K562 (cell line): ENCODE results near the gene TIMM50. TPM values are rescaled to one million over a fixed set of nuclear protein-coding genes. Genes with fewer than 3 reads are reported as not detected.
A peak's percentile ranks its signal among the peaks of the same experiment; 100 is the strongest.

Source experiments
- ARID1B ChIP-seq: fragments of 450-650 bp; IDR thresholded peaks from 2 replicates; pipeline ENCODE4 v1.6.1; 2016; ENCODE audit warnings: antibody characterized with exemption, mild to moderate bottlenecking, inconsistent platforms
- CREB3 ChIP-seq: fragments of 450-650 bp; conservative IDR thresholded peaks from 2 replicates; pipeline ENCODE4 v1.6.1; 2016; ENCODE audit warnings: missing genetic modification characterization, low read depth, mild to moderate bottlenecking, missing compliant biosample characterization, moderate library complexity
- ESRRB ChIP-seq: fragments of 250-450 bp; sonication (Bioruptor Pico); IDR thresholded peaks from 2 replicates; pipeline ENCODE4 v1.5.0; 2020; ENCODE audit warnings: mild to moderate bottlenecking, moderate library complexity, borderline replicate concordance
- ETV5 ChIP-seq: sonication (generic); formaldehyde crosslinking; IDR thresholded peaks from 2 replicates; pipeline ENCODE4 v1.4.0; 2020; ENCODE audit warnings: low read depth, mild to moderate bottlenecking, missing genetic modification reagents
- FOXK2 ChIP-seq, 2 experiments: fragments of 450-650 bp; IDR thresholded peaks in 1 of 2; conservative IDR thresholded peaks in 1 of 2; 2 replicates each; pipeline ENCODE4 v1.6.1; 2016; ENCODE audit warnings: low read depth in 2 of 2, mild to moderate bottlenecking in 1 of 2
- HCFC1 ChIP-seq: IDR thresholded peaks from 2 replicates; pipeline ENCODE4 v1.6.1; 2012; ENCODE audit warnings: low read depth, low read length, improper control_type of control experiment
- KAT2B ChIP-seq: IDR thresholded peaks from one replicate; pipeline ENCODE4 v1.6.1; 2012; ENCODE audit warnings: low read depth, mild to moderate bottlenecking, control low read depth, inconsistent platforms, low read length, moderate library complexity
- MBD2 ChIP-seq: sonication (generic); IDR thresholded peaks from 2 replicates; pipeline ENCODE4 v1.6.1; 2016; ENCODE audit warnings: low read depth, borderline replicate concordance
- NR2C1 ChIP-seq, 2 experiments: fragments of 450-650 bp; IDR thresholded peaks; 2 replicates each; pipeline ENCODE4 v1.6.1; 2017; ENCODE audit warnings: mild to moderate bottlenecking in 2 of 2, antibody characterized with exemption in 1 of 2, inconsistent platforms in 1 of 2, missing compliant biosample characterization in 1 of 2, missing genetic modification characterization in 1 of 2
- SRF ChIP-seq, 2 experiments: fragments of 250-450, 450-650 bp in 1 of 2; sonication (Bioruptor Pico) in 1 of 2; sonication (generic) in 1 of 2; formaldehyde crosslinking; IDR thresholded peaks; 2 replicates each; pipeline versions ENCODE4 v1.5.0 to v1.5.1; 2020 to 2022; ENCODE audit warnings: mild to moderate bottlenecking in 1 of 2, missing genetic modification reagents in 1 of 2
- STAT5B ChIP-seq: fragments of 250-450 bp; sonication (Bioruptor Pico); IDR thresholded peaks from 2 replicates; pipeline ENCODE4 v1.8.0; 2021; ENCODE audit warnings: mild to moderate bottlenecking, inconsistent platforms
- TCFL5 ChIP-seq: fragments of 250-450 bp; sonication (Bioruptor Pico); conservative IDR thresholded peaks from 2 replicates; pipeline ENCODE4 v1.6.1; 2021; ENCODE audit warnings: mild to moderate bottlenecking, moderate library complexity, matching md5 sums
- ZBTB7A ChIP-seq: IDR thresholded peaks from 2 replicates; pipeline ENCODE4 v1.6.1; 2011; ENCODE audit warnings: low read depth, mild to moderate bottlenecking, low read length, moderate library complexity, borderline replicate concordance; ENCODE audit not compliant: control insufficient read depth
- ZNF224 ChIP-seq: sonication (generic); formaldehyde crosslinking; IDR thresholded peaks from 2 replicates; pipeline ENCODE4 v1.8.0; 2022; ENCODE audit warnings: mild to moderate bottlenecking, missing genetic modification reagents
- ZNF57 ChIP-seq: fragments of 450-650 bp; formaldehyde crosslinking; IDR thresholded peaks from 2 replicates; pipeline ENCODE4 v1.4.0; 2020; ENCODE audit warnings: mild to moderate bottlenecking, moderate library complexity
- ZSCAN32 ChIP-seq: fragments of 450-650 bp; formaldehyde crosslinking; IDR thresholded peaks from 2 replicates; pipeline ENCODE4 v1.4.0; 2020; ENCODE audit warnings: mild to moderate bottlenecking, moderate library complexity
- polyA plus RNA-seq, 8 experiments: library from polyadenylated mRNA; depleted of rRNA in 4 of 8; stranded (reverse) in 5 of 8; unstranded in 3 of 8; fragments of >200 nt; fragmentation: Nextera tagmentation in 2 of 8; fragmentation: Illumina TruSeq in 1 of 8; extraction: Ambion mirVana in 2 of 8; extraction: Trizol in 1 of 8; gene quantifications; 2 replicates each; pipeline versions ENCODE4 v1.2.1 to v1.2.3, GENCODE V29; 2011 to 2014; ENCODE audit warnings: inconsistent platforms in 1 of 8, missing spikeins in 1 of 8
- total RNA-seq, 7 experiments: library from RNA; depleted of rRNA in 6 of 7; stranded (reverse); fragments of >200 nt in 6 of 7; fragmentation: Illumina TruSeq in 2 of 7; extraction: Trizol in 2 of 7; gene quantifications; 2 replicates each; pipeline versions ENCODE4 v1.2.1 to v1.2.3, GENCODE V29; 2011 to 2021; ENCODE audit warnings: low replicate concordance in 1 of 7
- TF ChIP-seq, protein P1 (sequence below): fragments of 450-650 bp; IDR thresholded peaks from 2 replicates; pipeline ENCODE4 v1.6.1; 2017; ENCODE audit warnings: mild to moderate bottlenecking, moderate library complexity
- TF ChIP-seq, protein P2 (sequence below): fragments of 450-650 bp; formaldehyde crosslinking; IDR thresholded peaks from 2 replicates; pipeline ENCODE4 v1.4.0; 2020; ENCODE audit warnings: mild to moderate bottlenecking, moderate library complexity
- TF ChIP-seq, protein P3 (sequence below), 2 experiments: fragments of 450-650 bp in 1 of 2; sonication (generic) in 1 of 2; formaldehyde crosslinking; conservative IDR thresholded peaks; 2 replicates each; pipeline versions ENCODE4 v1.4.0 to v1.8.1; 2020 to 2022; ENCODE audit warnings: mild to moderate bottlenecking in 1 of 2, missing genetic modification reagents in 1 of 2
- TF ChIP-seq, protein P4 (sequence below): fragments of 250-450 bp; sonication (Bioruptor Pico); IDR thresholded peaks from 2 replicates; pipeline ENCODE4 v1.8.0; 2021; ENCODE audit warnings: mild to moderate bottlenecking, moderate library complexity

TIMM50 gene
- total and polyA plus RNA-seq, 9 of the 15 experiments (the other 6 are each of a cell fraction or from before 2014, with no cell fraction given), result 28.3 to 221 (median 170) TPM

- TF ChIP-seq, protein P1, sequence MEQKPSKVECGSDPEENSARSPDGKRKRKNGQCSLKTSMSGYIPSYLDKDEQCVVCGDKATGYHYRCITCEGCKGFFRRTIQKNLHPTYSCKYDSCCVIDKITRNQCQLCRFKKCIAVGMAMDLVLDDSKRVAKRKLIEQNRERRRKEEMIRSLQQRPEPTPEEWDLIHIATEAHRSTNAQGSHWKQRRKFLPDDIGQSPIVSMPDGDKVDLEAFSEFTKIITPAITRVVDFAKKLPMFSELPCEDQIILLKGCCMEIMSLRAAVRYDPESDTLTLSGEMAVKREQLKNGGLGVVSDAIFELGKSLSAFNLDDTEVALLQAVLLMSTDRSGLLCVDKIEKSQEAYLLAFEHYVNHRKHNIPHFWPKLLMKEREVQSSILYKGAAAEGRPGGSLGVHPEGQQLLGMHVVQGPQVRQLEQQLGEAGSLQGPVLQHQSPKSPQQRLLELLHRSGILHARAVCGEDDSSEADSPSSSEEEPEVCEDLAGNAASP, result no peak
- TF ChIP-seq ARID1B (peak; percentile 48; the same call in 1 of the 2 replicates), MBD2 (peak; percentile 69; the same call in 1 of the 2 replicates), STAT5B (no peak), ZNF57 (CRISPR knock-in tag) (no peak), ETV5 (CRISPR knock-in tag) (0 out of 2 replicates have a peak, but pooled peaks have one; percentile 46), ZBTB7A (no peak; the same call in 1 of the 2 replicates), FOXK2 (conservative IDR thresholded peaks at IDR 0.05 in 1 of 2, IDR thresholded peaks at IDR 0.05 in 1 of 2; ENCODE audit: low read depth in 2 of 2) (0 out of 4 replicates have a peak, but pooled peaks of 1 of the 2 experiments have one; percentile 25), CREB3 (tag) (no peak), ZNF224 (no peak), TCFL5 (CRISPR knock-in tag) (no peak), HCFC1 (peak; percentile 93), ZSCAN32 (CRISPR knock-in tag) (no peak), ESRRB (CRISPR knock-in tag) (no peak), SRF (CRISPR knock-in tag; IDR thresholded peaks at IDR 0.05) (peak in 1 of 2 experiments; percentile 41; a peak in 1 of 4 replicates), KAT2B (no peak), NR2C1 (IDR thresholded peaks at IDR 0.05) (peak; percentile 95), NR2C1 (tag; IDR thresholded peaks at IDR 0.05) (peak; percentile 97)
- TF ChIP-seq, protein P2, sequence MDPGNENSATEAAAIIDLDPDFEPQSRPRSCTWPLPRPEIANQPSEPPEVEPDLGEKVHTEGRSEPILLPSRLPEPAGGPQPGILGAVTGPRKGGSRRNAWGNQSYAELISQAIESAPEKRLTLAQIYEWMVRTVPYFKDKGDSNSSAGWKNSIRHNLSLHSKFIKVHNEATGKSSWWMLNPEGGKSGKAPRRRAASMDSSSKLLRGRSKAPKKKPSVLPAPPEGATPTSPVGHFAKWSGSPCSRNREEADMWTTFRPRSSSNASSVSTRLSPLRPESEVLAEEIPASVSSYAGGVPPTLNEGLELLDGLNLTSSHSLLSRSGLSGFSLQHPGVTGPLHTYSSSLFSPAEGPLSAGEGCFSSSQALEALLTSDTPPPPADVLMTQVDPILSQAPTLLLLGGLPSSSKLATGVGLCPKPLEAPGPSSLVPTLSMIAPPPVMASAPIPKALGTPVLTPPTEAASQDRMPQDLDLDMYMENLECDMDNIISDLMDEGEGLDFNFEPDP (CRISPR knock-in tag), result no peak
- TF ChIP-seq, protein P3, sequence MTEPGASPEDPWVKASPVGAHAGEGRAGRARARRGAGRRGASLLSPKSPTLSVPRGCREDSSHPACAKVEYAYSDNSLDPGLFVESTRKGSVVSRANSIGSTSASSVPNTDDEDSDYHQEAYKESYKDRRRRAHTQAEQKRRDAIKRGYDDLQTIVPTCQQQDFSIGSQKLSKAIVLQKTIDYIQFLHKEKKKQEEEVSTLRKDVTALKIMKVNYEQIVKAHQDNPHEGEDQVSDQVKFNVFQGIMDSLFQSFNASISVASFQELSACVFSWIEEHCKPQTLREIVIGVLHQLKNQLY (CRISPR knock-in tag; conservative IDR thresholded peaks at IDR 0.05), result no peak
- TF ChIP-seq, protein P4, sequence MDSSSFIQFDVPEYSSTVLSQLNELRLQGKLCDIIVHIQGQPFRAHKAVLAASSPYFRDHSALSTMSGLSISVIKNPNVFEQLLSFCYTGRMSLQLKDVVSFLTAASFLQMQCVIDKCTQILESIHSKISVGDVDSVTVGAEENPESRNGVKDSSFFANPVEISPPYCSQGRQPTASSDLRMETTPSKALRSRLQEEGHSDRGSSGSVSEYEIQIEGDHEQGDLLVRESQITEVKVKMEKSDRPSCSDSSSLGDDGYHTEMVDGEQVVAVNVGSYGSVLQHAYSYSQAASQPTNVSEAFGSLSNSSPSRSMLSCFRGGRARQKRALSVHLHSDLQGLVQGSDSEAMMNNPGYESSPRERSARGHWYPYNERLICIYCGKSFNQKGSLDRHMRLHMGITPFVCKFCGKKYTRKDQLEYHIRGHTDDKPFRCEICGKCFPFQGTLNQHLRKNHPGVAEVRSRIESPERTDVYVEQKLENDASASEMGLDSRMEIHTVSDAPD (CRISPR knock-in tag), result no peak
Observed at GRCh38 chr19:39445196-39446111, 35.2 kb upstream of the TIMM50 start, which contains the start of gene SUPT5H (continued).
